B cell (primary cell): ENCODE results near the gene ZFP57. TPM values are rescaled to one million over a fixed set of nuclear protein-coding genes. Genes with fewer than 3 reads are reported as not detected.
A peak's percentile ranks its signal among the peaks of the same experiment; 100 is the strongest.

Experiments
- ATAC-seq: fragments of 200-7000 bp; cut with Tn5 transposase; one replicate; pipeline ENCODE4 v1.10.0; 2021; ENCODE audit warnings: low read depth, mild to moderate bottlenecking, moderate number of reproducible peaks, moderate library complexity
- CTCF ChIA-PET: fragments of 350-600 bp; sonication (Branson Sonifier 250); formaldehyde crosslinking; loops from one replicate; lab custom pipeline; 2021; ENCODE audit warnings: antibody characterized with exemption, inconsistent platforms; lab: Charles Lee
- POLR2A ChIA-PET: fragments of 350-600 bp; sonication (Branson Sonifier 250); formaldehyde crosslinking; loops from one replicate; lab custom pipeline; 2021; ENCODE audit warnings: antibody characterized with exemption; lab: Charles Lee
- DNase-seq: peaks from one replicate; pipeline ENCODE4 v3.0.0; 2013
- H2AFZ ChIP-seq: 2 replicates; pipeline ENCODE4 v1.6.1; 2012; ENCODE audit warnings: mild to moderate bottlenecking, low read depth, low read length; ENCODE audit not compliant: insufficient read depth, poor library complexity, severe bottlenecking
- H3K27ac ChIP-seq, 2 donors: 1 replicate in 1 of 2; 2 replicates in 1 of 2; pipeline ENCODE4 v1.5.1; 2012 to 2013; ENCODE audit warnings: low read length in 2 of 2, mild to moderate bottlenecking in 2 of 2, moderate library complexity in 1 of 2
- H3K27me3 ChIP-seq, 4 experiments: fragments of 200-600 bp in 1 of 4; sonication (generic) in 1 of 4; replicated peaks in 1 of 4; 1 replicate in 2 of 4; 2 replicates in 2 of 4; pipeline versions ENCODE4 v1.6.1 to v1.7.0; 2013 to 2016; ENCODE audit warnings: low read length in 3 of 4, mild to moderate bottlenecking in 2 of 4, mixed read lengths in 1 of 4, moderate library complexity in 1 of 4; ENCODE audit not compliant: insufficient read depth in 4 of 4, control insufficient read depth in 3 of 4; ENCODE audit errors: control extremely low read depth in 1 of 4
- H3K36me3 ChIP-seq, 2 experiments: replicated peaks in 1 of 2; 1 replicate in 1 of 2; 2 replicates in 1 of 2; pipeline versions ENCODE4 v1.6.1 to v1.7.1; 2013; ENCODE audit warnings: low read length in 1 of 2; ENCODE audit not compliant: insufficient read depth in 2 of 2, control insufficient read depth in 1 of 2; ENCODE audit errors: control extremely low read depth in 1 of 2, extremely low read depth in 1 of 2
- H3K4me1 ChIP-seq, 2 donors: fragments of 200-600 bp in 1 of 2; sonication (generic) in 1 of 2; 1 replicate in 1 of 2; 2 replicates in 1 of 2; pipeline versions ENCODE4 v1.5.1 to v1.6.1; 2013 to 2017; ENCODE audit warnings: low read length in 2 of 2; ENCODE audit not compliant: control insufficient read depth in 2 of 2, insufficient read depth in 2 of 2
- H3K4me2 ChIP-seq: replicated peaks from 2 replicates; pipeline ENCODE3; 2012; ENCODE audit warnings: mild to moderate bottlenecking, low read depth, low read length; ENCODE audit not compliant: poor library complexity, severe bottlenecking
- H3K4me3 ChIP-seq, 5 experiments: fragments of 200-600 bp in 1 of 5; sonication (generic) in 1 of 5; 1 replicate in 3 of 5; 2 replicates in 2 of 5; pipeline versions ENCODE4 v1.5.1 to v1.7.0; 2011 to 2016; ENCODE audit warnings: low read length in 4 of 5, mild to moderate bottlenecking in 4 of 5, low read depth in 2 of 5, control low read depth in 1 of 5, moderate library complexity in 1 of 5; ENCODE audit not compliant: insufficient read depth in 1 of 5; ENCODE audit errors: control extremely low read depth in 1 of 5, extremely low read depth in 1 of 5
- H3K79me2 ChIP-seq: fragments of 200-600 bp; sonication (generic); one replicate; pipeline ENCODE4 v1.6.0; 2016; ENCODE audit warnings: low read length; ENCODE audit not compliant: control insufficient read depth, insufficient read depth
- H3K9ac ChIP-seq: fragments of 200-600 bp; sonication (generic); 2 replicates; pipeline ENCODE4 v1.6.1; 2017; ENCODE audit warnings: mild to moderate bottlenecking, low read length, moderate library complexity
- H3K9me3 ChIP-seq, 3 donors: one replicate each; pipeline versions ENCODE4 v1.6.1 to v1.7.1; 2013; ENCODE audit warnings: low read length in 2 of 3; ENCODE audit not compliant: control insufficient read depth in 2 of 3, insufficient read depth in 1 of 3; ENCODE audit errors: control extremely low read depth in 1 of 3
- H4K20me1 ChIP-seq: 2 replicates; pipeline ENCODE4 v1.6.0; 2012; ENCODE audit warnings: mild to moderate bottlenecking, low read length; ENCODE audit not compliant: insufficient read depth, control insufficient read depth, poor library complexity, severe bottlenecking
- H3K27ac Mint-ChIP-seq: one replicate; pipeline ENCODE4 v1.8.0; 2021; ENCODE audit warnings: mixed read lengths
- H3K27me3 Mint-ChIP-seq: one replicate; pipeline ENCODE4 v1.8.0; 2021; ENCODE audit warnings: mixed read lengths
- H3K4me1 Mint-ChIP-seq: one replicate; pipeline ENCODE4 v1.8.0; 2021; ENCODE audit warnings: mixed read lengths
- H3K4me3 Mint-ChIP-seq: one replicate; pipeline ENCODE4 v1.8.0; 2021; ENCODE audit warnings: mixed read lengths
- H3K9me3 Mint-ChIP-seq: one replicate; pipeline ENCODE4 v1.8.0; 2022; ENCODE audit warnings: mixed read lengths; ENCODE audit not compliant: insufficient read depth
- EZH2 ChIP-seq: IDR thresholded peaks from 2 replicates; pipeline ENCODE4 v1.6.1; 2012; ENCODE audit warnings: borderline replicate concordance, low read depth, mild to moderate bottlenecking, moderate library complexity, low read length; ENCODE audit not compliant: insufficient read depth, poor library complexity, severe bottlenecking
- WGBS: methylation state at CpG from one replicate; pipeline ENCODE4 v1.1.5; 2013; ENCODE audit warnings: missing lambda C conversion rate; ENCODE audit not compliant: insufficient coverage; 5-methylcytosine and 5-hydroxymethylcytosine counted together
- intact Hi-C: fragments of 100-400 bp; cut with micrococcal nuclease; formaldehyde crosslinking; loops from one replicate; pipeline ENCODE4 v1.10.0; 2022
- polyA plus RNA-seq: library from polyadenylated mRNA; depleted of rRNA; stranded (reverse); fragments of >200 nt; gene quantifications from 2 replicates; pipeline ENCODE4 v1.2.3, GENCODE V29; 2012
- total RNA-seq, 2 donors: library from RNA; stranded (reverse); fragments of 120-200 nt in 1 of 2; gene quantifications; 1 replicate in 1 of 2; 2 replicates in 1 of 2; pipeline versions ENCODE4 v1.2.3 to v1.2.4, GENCODE V29; 2013 to 2022
- TF ChIP-seq, protein P1 (sequence below): fragments of 200-600 bp; IDR thresholded peaks from one replicate; pipeline ENCODE4 v1.8.0; 2022; ENCODE audit warnings: antibody characterized with exemption, mild to moderate bottlenecking

ZFP57 gene
- total and polyA plus RNA-seq, 2 donors (not counting 1 experiment from before 2014, with no cell fraction given), result 0.39 to 5.0 TPM

DNA sequence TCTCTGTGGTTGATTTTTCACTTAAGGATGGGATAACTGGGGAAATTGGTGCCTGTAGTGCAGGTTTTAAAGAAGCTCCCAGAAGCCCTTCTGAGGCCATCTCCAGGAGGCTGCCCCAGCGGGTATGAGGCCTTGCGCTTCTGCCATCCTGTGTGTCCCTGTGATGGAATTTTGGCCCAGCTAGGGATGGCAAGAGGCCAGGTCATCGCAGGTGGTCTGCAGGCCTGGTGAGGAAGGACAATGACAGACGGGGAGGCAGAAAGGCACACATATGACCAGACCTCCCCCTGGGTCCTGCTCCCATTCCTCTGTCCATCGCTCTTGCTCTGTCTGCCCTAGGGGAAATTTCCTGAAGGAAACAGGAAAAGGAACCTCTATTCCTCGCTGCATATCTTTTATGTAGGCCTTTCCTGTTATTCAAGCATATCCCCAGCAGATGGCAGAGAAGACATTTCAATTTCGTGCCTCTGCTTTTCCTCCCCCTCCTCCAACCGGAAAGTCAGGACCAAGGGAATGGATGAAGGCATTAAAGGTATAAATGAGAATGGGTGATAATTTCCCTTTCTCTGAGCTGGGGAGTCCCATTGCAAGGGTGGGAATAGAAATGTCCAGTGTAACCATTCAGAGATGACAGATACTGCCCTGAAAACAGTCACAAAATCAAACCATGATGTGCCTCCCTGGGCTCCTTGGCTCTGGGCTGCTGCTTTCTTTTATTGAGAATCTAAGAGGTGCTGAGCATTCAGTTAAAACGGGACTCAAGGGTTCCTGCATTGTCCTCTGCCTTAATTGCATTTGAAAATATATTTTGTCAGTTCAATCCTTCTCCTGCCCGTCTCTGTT lies 24.7 kb upstream of the ZFP57 start:
- TF ChIP-seq, protein P1, sequence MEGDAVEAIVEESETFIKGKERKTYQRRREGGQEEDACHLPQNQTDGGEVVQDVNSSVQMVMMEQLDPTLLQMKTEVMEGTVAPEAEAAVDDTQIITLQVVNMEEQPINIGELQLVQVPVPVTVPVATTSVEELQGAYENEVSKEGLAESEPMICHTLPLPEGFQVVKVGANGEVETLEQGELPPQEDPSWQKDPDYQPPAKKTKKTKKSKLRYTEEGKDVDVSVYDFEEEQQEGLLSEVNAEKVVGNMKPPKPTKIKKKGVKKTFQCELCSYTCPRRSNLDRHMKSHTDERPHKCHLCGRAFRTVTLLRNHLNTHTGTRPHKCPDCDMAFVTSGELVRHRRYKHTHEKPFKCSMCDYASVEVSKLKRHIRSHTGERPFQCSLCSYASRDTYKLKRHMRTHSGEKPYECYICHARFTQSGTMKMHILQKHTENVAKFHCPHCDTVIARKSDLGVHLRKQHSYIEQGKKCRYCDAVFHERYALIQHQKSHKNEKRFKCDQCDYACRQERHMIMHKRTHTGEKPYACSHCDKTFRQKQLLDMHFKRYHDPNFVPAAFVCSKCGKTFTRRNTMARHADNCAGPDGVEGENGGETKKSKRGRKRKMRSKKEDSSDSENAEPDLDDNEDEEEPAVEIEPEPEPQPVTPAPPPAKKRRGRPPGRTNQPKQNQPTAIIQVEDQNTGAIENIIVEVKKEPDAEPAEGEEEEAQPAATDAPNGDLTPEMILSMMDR, result peak; percentile 72
- no peak for TF ChIP-seq EZH2
- H3K27me3 ChIP-seq, result peaks cover 0 to 17% (median 7%) of the 10 kb centered on the region in 4 experiments
- H3K4me2 ChIP-seq, result no peak overlapping the region
- H3K27ac ChIP-seq, result no peak overlapping the region
- H3K4me1 Mint-ChIP-seq, result peaks cover 21% of the 10 kb centered on the region
- H3K36me3 ChIP-seq, result no peaks in the 10 kb centered on the region
- H3K9me3 Mint-ChIP-seq, result no peaks in the 10 kb centered on the region
- peaks cover 0 to 9% (median 0%) of the 10 kb centered on the region in 3 donors for H3K9me3 ChIP-seq
- H2AFZ ChIP-seq, result no peak overlapping the region
- H3K9ac ChIP-seq, result no peak overlapping the region
- H3K27me3 Mint-ChIP-seq, result peaks cover 35% of the 10 kb centered on the region
- intact Hi-C loops, result loop anchor here (1.0 kb wide), 2 partner anchors 48 to 130 kb away; no protein-coding TSS in a partner anchor
- CTCF ChIA-PET, result interaction anchor here (0.8 to 2.6 kb wide), 15 partner anchors 10 to 426 kb away, joined by 3 to 23 read pairs (median 3); no protein-coding TSS in a partner anchor
- ATAC-seq (no peak), DNase-seq (peak; percentile 64)
- no peaks in the 10 kb centered on the region for H3K79me2 ChIP-seq
- 92% methylated on average over 4 of the region's 10 CpGs for WGBS
- H3K4me3 Mint-ChIP-seq, result no peak overlapping the region
- no peak overlapping the region for H3K4me3 ChIP-seq
- peaks cover 18 to 39% of the 10 kb centered on the region in 2 donors for H3K4me1 ChIP-seq
- H4K20me1 ChIP-seq, result no peaks in the 10 kb centered on the region
- H3K27ac Mint-ChIP-seq, result no peak overlapping the region
- POLR2A ChIA-PET, result no interaction called here
